ENCODE measurements around the gene OLA1.

The OLA1 gene

GRCh38 chr2:174072857-174073256 lies 175.5 kb downstream of the OLA1 start:
- TF ChIP-seq, protein P1, sequence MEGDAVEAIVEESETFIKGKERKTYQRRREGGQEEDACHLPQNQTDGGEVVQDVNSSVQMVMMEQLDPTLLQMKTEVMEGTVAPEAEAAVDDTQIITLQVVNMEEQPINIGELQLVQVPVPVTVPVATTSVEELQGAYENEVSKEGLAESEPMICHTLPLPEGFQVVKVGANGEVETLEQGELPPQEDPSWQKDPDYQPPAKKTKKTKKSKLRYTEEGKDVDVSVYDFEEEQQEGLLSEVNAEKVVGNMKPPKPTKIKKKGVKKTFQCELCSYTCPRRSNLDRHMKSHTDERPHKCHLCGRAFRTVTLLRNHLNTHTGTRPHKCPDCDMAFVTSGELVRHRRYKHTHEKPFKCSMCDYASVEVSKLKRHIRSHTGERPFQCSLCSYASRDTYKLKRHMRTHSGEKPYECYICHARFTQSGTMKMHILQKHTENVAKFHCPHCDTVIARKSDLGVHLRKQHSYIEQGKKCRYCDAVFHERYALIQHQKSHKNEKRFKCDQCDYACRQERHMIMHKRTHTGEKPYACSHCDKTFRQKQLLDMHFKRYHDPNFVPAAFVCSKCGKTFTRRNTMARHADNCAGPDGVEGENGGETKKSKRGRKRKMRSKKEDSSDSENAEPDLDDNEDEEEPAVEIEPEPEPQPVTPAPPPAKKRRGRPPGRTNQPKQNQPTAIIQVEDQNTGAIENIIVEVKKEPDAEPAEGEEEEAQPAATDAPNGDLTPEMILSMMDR (conservative IDR thresholded peaks at IDR 0.05; ENCODE audit: low read depth, low read length), result no peak
- DNase-seq (ENCODE audit: low read depth), result no peak
- H3K4me3 ChIP-seq (ENCODE audit: low read length), result no peak overlapping the region

DNA sequence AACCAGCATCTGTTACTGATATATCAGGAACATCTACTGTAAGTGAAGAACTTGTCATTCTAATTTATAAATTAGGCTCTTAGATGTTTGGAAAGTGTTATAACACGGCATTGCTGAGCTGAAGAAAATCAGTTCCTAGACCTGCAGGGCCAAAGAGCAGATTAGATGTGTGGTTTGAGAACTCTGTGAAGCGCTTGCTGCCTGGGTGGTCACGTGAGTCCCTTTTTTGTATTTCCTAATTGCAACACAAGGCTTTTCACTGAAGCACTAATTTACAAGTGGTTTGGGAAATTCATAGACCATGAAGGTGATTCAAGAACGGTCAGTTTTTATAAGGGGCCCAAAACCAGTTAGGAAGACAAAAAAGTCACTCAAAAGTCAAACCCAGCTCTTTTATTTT lies 176.3 kb downstream of the OLA1 start:
- DNase-seq (ENCODE audit: low read depth), result no peak
- no peak overlapping the region for H3K4me3 ChIP-seq (ENCODE audit: low read length)
- TF ChIP-seq, protein P1 (conservative IDR thresholded peaks at IDR 0.05; ENCODE audit: low read depth, low read length), result no peak

- no peak overlapping the region for H3K4me3 ChIP-seq (ENCODE audit: low read length)
- TF ChIP-seq, protein P1 (conservative IDR thresholded peaks at IDR 0.05; ENCODE audit: low read depth, low read length), result no peak
- DNase-seq (ENCODE audit: low read depth), result no peak
These were observed 177.0 kb downstream of the OLA1 start for GRCh38 chr2:174071321-174071720.

DNA sequence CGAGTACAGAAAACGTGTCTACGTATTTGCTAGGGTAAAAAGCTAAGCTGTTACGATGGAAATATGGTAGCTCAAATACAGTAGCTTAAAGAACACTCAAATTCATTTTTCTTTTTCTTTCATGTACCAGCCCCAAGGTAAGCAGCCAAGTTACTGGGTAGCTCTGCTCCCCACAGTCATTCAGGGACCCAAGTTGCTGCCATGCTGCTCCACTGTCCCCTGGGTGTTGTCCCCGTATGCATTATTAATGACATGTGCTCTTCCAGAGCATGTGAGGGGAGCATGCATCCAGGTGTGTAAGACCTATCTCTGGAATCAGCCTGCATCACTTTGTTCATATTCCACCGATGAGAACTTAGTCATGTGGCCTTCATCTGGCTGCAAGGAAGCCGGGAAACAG lies 178.1 kb downstream of the OLA1 start:
- TF ChIP-seq, protein P1 (conservative IDR thresholded peaks at IDR 0.05; ENCODE audit: low read depth, low read length), result no peak

GRCh38 chr2:174067815-174068214 lies 180.5 kb downstream of the OLA1 start:
- TF ChIP-seq, protein P1 (conservative IDR thresholded peaks at IDR 0.05; ENCODE audit: low read depth, low read length), result no peak
- no peak for DNase-seq (ENCODE audit: low read depth)
- no peak overlapping the region for H3K4me3 ChIP-seq (ENCODE audit: low read length)

More for the DNA sequence above, 178.1 kb downstream of the OLA1 start:
- no peak for DNase-seq (ENCODE audit: low read depth)
- no peak overlapping the region for H3K4me3 ChIP-seq (ENCODE audit: low read length)

GRCh38 chr2:174066871-174067270 lies 181.5 kb downstream of the OLA1 start:
- H3K4me3 ChIP-seq (ENCODE audit: low read length), result no peak overlapping the region
- no peak for DNase-seq (ENCODE audit: low read depth)
- TF ChIP-seq, protein P1 (conservative IDR thresholded peaks at IDR 0.05; ENCODE audit: low read depth, low read length), result no peak

DNA sequence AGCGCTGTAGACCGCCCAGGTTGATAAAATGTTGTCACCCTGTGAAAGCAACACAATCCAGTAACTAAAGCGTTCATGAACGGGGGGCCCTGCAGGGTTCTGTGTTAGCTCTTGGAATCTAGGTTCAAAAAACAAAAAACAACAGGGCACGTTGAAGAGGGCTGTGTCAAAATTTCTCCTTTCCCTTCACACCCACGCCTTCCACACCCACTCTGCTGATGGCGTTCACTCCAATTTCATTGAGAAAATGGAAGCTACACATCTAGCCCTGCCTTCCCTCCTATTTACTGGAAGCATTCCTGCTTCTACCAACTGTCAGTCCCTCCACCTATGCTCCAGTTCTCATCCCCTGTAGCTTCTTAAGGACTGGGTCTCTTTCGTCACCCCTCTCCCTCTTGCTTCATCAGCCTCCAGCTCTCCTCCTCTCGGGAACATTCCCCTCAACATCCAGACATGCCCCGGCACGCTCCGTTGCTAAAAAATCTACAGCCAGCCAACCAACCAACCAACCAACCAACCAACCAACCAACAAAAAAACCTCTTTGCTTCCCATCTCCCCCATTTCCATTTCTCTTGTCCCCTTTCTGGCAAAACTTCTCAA lies 184.7 kb downstream of the OLA1 start:
- H3K4me3 ChIP-seq (ENCODE audit: low read length), result no peak overlapping the region
- no peak for DNase-seq (ENCODE audit: low read depth)
- TF ChIP-seq, protein P1 (conservative IDR thresholded peaks at IDR 0.05; ENCODE audit: low read depth, low read length), result no peak

All from retinal pigment epithelial cell (primary cell).